ENCODE data around the gene ADTRP. TPM values are rescaled to one million over a fixed set of nuclear protein-coding genes. Genes with fewer than 3 reads are reported as not detected.

ADTRP gene
- total and polyA plus RNA-seq, 8 donors: 0.09 to 0.44 (median 0.24) TPM; not detected in 3

GRCh38 chr6:11820821-11821220 is 42.2 kb upstream of the ADTRP start:
- Histone ChIP-seq H3K9me3 (no peaks in the 10 kb centered on the region), H3K36me3 (no peaks in the 10 kb centered on the region), H3K27me3 (no peaks in the 10 kb centered on the region), H3K4me1 (peaks cover 0 to 4% (median 0%) of the 10 kb centered on the region in 3 donors), H3K27ac (no peak overlapping the region), H3K4me3 (no peak overlapping the region)
- TF ChIP-seq CTCF (IDR thresholded peaks at IDR 0.05): no peak
- intact Hi-C loops (cut with DNase I): no loop called here
- WGBS, 2 donors: 83 to 91% methylated on average over 4 of the region's 4 CpGs
- no peak for FAIRE-seq
- no peak for ATAC-seq
- no peak for DNase-seq

DNA sequence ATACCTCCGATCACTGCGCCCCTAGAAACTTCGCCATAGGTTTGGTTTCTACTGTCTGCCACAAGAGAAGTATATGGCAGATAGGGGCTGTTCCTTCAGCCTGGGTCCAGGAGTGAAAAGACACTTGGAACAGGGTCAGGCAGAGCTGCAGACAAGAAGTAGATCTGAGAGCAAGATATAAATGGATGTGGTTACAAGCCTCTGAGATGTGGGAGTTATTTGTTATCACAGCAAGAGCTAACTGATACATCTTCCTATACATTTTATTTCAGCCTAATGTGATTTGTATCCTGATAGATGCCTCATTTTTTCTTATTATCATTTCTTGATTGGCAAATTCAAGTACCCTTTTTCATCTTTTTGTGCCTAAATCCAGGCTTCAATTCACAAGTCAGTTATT is 40.9 kb upstream of the ADTRP start:
- H3K27ac ChIP-seq: no peak overlapping the region
- intact Hi-C loops (cut with DNase I): no loop called here
- H3K36me3 ChIP-seq: no peaks in the 10 kb centered on the region
- ATAC-seq (no peak), FAIRE-seq (no peak), DNase-seq (no peak)
- 95 to 97% methylated on average over 3 of the region's 3 CpGs for WGBS, 2 donors
- H3K4me3 ChIP-seq: no peak overlapping the region
- no peaks in the 10 kb centered on the region for H3K9me3 ChIP-seq
- peaks cover 0 to 9% (median 7%) of the 10 kb centered on the region in 3 donors for H3K4me1 ChIP-seq
- TF ChIP-seq CTCF (IDR thresholded peaks at IDR 0.05): no peak
- no peaks in the 10 kb centered on the region for H3K27me3 ChIP-seq

GRCh38 chr6:11815231-11815630 is 36.6 kb upstream of the ADTRP start:
- intact Hi-C loops (cut with DNase I): no loop called here
- Histone ChIP-seq H3K27me3 (no peaks in the 10 kb centered on the region), H3K9me3 (no peaks in the 10 kb centered on the region), H3K27ac (peak overlapping the region in 1 of 4 donors; percentile 1), H3K36me3 (no peaks in the 10 kb centered on the region), H3K4me3 (no peak overlapping the region), H3K4me1 (peaks cover 2 to 10% (median 7%) of the 10 kb centered on the region in 3 donors)
- no peak for TF ChIP-seq CTCF (IDR thresholded peaks at IDR 0.05)
- WGBS, 2 donors: 73 to 76% methylated on average over 1 of the region's 1 CpG
- DNase-seq (no peak), FAIRE-seq (no peak), ATAC-seq (peak in 2 of 4 donors; percentile 51 to 53)

GRCh38 chr6:11814819-11815218 is 36.2 kb upstream of the ADTRP start:
- Histone ChIP-seq H3K36me3 (no peaks in the 10 kb centered on the region), H3K9me3 (no peaks in the 10 kb centered on the region), H3K27ac (peak overlapping the region in 1 of 4 donors; percentile 1), H3K27me3 (no peaks in the 10 kb centered on the region), H3K4me3 (no peak overlapping the region), H3K4me1 (peaks cover 7 to 14% (median 11%) of the 10 kb centered on the region in 3 donors)
- 60 to 62% methylated on average over 4 of the region's 4 CpGs for WGBS, 2 donors
- TF ChIP-seq CTCF (IDR thresholded peaks at IDR 0.05): no peak
- ATAC-seq (no peak), DNase-seq (no peak), FAIRE-seq (no peak)
- intact Hi-C loops (cut with DNase I): no loop called here

GRCh38 chr6:11814106-11814505 is 35.5 kb upstream of the ADTRP start:
- DNase-seq: peak in 2 of 6 donors; percentile 24 to 29
- H3K9me3 ChIP-seq: no peaks in the 10 kb centered on the region
- H3K27ac ChIP-seq: no peak overlapping the region
- H3K36me3 ChIP-seq: no peaks in the 10 kb centered on the region
- H3K4me3 ChIP-seq: no peak overlapping the region
- TF ChIP-seq CTCF (IDR thresholded peaks at IDR 0.05): no peak
- peaks cover 12 to 18% (median 13%) of the 10 kb centered on the region in 3 donors for H3K4me1 ChIP-seq
- peak in 3 of 4 donors; percentile 16 to 37 (median 26) for ATAC-seq
- WGBS, 2 donors: 63 to 67% methylated on average over 2 of the region's 2 CpGs
- intact Hi-C loops (cut with DNase I): no loop called here
- no peaks in the 10 kb centered on the region for H3K27me3 ChIP-seq
- no peak for FAIRE-seq
